ENCODE data around the gene SUMF2.
"Not testable (repeated sequence)": the region's sequence is repeated elsewhere in the genome, so short reads cannot be mapped to it uniquely, and the experiment has no call there.

Gene SUMF2

GRCh38 chr7:56063500-56063881 lies 595 bp upstream of the SUMF2 start:
- no peak for DNase-seq

- DNase-seq, result not testable (repeated sequence)
Observed at GRCh38 chr7:56066376-56066775, 2.3 kb downstream of the SUMF2 start.

DNA sequence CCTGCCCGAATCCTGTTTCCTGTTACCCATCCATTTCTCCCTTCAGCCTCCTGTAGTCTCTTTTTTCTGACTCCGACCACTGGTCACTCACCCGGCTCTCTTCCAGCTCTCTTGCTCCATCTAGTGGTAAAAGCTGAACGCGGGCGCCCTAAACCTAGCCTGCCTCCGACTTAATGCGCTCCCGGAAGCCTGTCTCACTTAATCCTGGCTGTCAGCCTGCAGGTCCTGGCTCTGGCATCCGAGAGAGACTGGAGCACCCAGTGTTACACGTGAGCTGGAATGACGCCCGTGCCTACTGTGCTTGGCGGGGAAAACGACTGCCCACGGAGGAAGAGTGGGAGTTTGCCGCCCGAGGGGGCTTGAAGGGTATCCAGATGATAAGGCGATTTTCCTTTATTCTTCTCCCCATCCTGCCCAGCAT lies 10.3 kb downstream of the SUMF2 start:
- DNase-seq, result peak; percentile 52

- DNase-seq, result no peak
Observed at GRCh38 chr7:56077681-56078080, 13.6 kb downstream of the SUMF2 start.

DNA sequence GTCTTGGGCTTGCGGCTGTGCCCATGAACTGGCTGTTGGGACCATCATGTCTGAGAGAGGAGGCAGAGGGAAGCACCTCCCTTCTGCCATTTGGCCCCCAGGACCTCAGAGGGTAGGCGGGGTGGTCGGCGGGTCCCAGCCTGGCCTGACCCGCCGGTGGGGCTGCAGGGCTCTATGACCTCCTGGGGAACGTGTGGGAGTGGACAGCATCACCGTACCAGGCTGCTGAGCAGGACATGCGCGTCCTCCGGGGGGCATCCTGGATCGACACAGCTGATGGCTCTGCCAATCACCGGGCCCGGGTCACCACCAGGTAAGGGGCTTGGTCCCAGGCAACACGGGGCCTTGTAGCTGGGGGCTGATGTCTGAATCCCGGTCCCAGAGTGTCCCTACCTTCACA lies 14.1 kb downstream of the SUMF2 start:
- no peak for DNase-seq

DNA sequence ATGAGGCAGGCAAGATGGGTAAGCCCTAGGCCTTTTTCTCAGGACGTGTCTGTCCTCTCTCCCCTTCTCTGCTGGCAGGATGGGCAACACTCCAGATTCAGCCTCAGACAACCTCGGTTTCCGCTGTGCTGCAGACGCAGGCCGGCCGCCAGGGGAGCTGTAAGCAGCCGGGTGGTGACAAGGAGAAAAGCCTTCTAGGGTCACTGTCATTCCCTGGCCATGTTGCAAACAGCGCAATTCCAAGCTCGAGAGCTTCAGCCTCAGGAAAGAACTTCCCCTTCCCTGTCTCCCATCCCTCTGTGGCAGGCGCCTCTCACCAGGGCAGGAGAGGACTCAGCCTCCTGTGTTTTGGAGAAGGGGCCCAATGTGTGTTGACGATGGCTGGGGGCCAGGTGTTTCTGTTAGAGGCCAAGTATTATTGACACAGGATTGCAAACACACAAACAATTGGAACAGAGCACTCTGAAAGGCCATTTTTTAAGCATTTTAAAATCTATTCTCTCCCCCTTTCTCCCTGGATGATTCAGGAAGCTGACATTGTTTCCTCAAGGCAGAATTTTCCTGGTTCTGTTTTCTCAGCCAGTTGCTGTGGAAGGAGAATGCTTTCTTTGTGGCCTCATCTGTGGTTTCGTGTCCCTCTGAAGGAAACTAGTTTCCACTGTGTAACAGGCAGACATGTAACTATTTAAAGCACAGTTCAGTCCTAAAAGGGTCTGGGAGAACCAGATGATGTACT lies 15.5 kb downstream of the SUMF2 start:
- peak; percentile 67 for DNase-seq

DNA sequence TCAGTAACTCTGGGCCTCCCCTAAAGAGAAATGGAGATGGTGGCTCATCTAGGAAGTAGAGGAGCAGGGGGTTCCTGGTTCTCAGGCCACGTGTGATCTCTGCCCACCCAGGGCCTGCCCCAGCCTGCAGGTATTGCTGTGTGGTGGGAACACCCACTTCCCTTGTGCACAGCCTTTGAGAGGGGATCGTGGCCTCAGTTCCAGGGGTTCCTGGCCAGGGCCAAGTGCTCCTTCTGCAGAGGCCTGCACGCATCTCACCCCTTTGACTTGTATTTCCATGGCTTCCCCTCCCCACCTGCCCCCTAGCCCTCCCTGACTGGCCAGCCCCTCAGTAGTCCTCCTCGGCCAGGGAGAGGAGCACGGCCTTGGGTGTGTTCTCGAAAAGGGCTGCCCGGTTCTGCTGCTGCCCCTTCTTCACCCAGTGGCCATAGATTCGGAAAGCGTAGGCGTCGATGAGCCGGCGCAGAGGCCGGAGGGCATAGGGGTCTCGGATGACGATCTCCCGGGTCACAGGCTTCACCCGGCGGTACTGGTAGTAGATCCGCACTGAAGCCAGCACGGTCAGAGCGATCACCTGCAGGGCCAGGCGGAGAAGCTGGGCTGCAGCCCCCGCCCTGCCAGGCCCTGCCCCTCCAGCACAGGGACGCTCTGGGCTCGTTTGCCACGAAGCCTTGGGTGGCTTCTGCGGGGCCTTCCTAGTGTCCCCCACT lies 16.8 kb downstream of the SUMF2 start:
- not testable (repeated sequence) for DNase-seq

DNA sequence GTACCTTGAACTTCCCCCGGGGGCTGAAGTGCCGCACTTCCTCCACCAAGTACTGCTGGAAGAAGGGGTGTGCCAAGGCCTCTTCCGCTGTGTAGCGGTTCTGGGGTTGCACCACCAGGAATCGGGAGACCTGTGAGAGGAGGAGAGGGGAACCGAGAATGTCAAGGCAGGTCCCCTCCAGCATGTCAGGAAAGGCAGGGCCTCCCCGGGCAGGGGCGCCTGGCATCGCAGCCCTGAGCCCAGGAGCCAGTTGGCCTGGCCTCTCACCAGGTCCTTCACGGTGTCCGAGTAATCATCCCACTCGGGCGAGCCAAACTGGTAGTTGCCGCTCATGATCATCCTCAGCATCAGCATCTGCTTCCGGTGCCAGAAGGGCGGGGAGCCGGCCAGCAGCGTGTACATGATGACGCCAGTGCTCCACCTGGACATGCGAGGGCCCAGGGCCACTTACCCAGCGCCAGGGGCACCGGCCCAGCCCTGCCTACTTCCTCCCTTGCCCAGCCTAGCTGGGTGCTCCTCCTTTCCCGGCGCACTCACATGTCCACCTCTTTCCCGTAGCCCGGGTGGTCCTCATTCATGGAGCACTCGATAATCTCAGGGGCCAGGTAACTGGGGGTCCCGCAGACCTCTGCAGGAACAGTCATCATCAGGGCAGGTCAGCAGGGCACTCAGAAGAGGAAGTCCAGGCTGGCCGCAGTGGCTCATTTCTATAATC lies 17.7 kb downstream of the SUMF2 start:
- DNase-seq, result no peak

DNA sequence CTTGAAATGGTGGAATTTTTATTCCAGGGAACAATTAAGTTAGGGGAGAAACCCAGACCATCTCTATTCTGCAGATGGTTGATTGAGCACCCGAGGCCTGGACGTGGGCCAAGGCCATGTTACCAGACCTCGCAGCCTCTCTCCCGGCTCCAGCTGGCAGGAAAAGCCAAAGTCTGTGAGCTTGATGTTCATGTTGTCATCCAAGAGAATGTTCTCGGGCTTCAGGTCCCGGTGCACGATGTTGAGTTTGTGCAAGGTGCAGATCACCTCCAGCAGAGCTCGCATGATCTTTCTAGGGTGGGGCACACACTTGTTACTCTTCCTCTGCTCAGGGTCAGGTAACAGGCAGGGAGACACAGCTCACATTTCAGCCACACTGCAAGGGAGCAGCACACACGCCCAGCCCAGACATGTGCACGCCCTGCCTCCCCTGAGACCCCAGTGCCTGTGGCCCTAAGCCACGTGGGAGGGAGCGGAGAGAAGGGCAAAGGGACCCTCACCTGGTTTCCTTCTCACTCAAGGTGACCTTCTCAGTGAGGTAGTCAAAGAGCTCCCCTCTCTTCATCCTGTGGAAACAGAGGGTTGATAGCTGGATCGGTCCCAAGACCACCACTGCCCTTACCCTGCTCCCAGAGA lies 19.2 kb downstream of the SUMF2 start:
- DNase-seq, result peak; percentile 60

DNA sequence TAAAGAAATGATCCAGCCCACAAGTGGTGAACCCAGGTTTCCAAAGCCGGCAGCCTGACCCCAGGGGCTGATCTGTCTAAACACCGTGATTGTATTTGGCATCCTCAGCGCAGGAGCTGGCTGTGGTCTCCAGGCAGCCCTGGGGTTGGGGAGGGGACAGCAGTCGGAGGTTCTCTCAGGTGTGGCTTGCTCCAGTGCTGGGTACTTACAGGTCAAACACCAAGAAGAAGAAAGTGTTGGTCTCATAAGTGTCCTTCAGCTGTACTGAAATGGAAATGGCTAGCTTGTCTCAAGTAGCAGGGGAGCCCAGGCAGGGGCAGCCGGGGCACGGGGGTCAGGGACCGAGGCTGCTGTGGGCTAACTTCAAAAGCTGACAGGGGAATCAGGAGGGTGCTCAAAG lies 22.7 kb downstream of the SUMF2 start:
- DNase-seq, result no peak

DNA sequence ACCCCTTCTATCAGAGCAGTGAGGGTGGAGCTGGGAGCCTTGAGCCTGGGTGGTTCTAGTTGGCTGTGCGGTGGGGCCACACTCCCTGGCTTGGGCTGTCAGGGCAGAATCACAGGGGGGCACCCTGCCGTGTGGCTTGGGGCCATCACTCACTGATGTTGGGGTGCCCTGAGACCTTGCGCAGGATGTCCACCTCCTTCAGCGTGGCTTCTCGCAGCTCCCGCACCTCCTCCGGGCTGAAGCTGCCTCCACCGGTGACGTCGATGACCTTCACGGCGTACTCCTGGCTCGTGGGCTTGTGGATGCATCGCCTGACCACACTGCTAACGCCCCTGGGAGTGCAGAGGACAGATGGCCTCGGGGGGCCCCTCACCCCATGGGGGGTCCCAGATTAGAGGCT lies 23.4 kb downstream of the SUMF2 start:
- DNase-seq, result no peak

DNA sequence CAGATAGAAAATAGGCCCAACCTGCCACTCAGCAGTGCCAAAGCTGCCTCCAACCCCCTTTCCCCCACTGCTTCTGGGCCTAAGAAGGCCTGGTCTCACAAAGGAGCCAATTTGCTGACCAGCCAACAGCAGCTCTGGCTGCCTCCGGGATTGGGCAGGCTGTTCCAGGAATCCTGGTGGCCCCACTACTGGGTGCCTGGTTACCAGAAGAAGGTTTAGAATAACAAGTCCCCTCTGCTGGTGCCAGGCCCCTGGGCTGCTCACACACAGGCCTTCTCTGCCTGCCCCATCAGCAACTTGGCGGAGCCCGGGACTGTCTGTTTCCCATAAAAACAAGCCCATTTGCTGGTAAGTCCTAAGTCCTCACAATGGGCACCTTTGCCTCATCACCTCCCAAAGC lies 27.5 kb downstream of the SUMF2 start:
- DNase-seq, result no peak

- not testable (repeated sequence) for DNase-seq
Observed at GRCh38 chr7:56092388-56092787, 28.3 kb downstream of the SUMF2 start.

DNA sequence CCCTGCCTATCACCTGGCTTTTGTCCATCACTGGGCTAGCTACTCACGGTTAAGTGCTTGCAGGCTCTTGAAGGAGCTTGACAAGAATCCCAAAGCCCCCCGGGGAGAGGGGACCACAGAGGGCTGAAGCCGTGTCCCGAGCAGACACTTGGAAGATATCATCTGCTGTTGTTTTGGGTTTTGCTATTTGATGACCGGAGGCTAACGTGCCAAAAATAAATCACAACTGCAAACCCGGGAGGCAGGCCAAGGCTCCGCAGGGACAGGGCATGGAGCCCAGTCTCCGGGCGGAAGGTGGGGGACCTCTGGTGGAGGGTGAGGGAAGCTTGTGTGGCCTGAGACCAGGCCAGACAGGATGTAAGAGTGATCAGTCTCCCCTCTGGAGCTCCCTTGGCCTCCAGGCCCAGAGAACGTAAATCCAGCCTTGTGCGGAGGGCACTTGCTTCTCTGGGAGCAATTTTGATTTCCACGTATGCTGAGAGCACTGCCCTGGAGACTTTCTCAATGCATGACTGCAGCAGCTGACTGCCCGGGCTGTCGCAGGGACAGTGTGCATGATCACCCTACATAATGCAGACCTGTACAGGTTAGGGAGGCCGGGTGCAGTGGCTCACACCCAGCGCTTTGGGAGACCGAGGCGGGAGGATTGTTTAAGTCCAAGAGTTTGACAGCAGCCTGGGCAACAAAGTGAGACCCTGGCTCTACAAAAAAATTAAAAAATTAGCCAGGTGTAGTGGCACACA lies 28.9 kb downstream of the SUMF2 start, which contains the start of gene PHKG1:
PHKG1 (minus strand) TSS at position 164 of the 743 bp plus-strand sequence. CDS start 4,011 bp downstream, outside the sequence.
- DNase-seq, result peak; percentile 77

GRCh38 chr7:56097700-56098099 lies 33.6 kb downstream of the SUMF2 start:
- no peak for DNase-seq

DNA sequence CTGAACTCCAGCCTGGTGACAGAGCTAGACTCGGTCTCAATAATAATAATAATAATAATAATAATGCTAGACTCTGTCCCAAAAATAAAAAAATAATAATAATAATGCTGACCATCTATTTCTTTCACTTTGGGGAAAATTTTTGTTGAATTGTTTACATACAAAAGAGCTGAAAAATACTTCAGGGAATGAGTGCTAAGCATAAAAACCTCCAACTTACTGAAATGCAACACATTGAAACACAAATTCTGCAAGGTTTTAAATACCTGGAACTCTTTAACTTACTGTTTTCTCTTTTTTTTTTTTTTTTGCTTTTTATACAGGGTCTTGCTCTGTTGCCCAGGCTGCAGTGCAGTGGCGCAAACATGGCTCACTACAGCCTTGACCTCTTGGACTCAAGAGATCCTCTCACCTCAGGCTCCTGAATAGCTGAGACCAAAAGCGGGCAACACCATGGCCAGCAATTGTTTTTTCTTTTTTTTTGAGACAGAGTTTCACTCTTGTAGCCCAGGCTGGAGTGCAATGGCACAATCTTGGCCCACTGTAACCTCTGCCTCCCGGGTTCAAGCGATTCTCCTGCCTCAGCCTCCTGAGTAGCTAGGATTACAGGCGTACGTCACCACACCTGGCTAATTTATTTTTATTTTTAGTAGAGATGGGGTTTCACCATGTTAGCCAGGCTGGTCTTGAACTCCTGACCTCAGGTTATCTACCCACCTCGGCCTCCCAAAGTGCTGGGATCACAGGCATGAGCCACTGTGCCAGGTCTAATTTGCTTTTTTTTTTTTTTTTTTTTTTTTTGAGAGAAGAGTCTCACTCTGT lies 34.3 kb downstream of the SUMF2 start:
- DNase-seq, result not testable (repeated sequence)

GRCh38 chr7:56099653-56100052 lies 35.6 kb downstream of the SUMF2 start:
- no peak for DNase-seq

GRCh38 chr7:56104138-56104537 lies 40.1 kb downstream of the SUMF2 start:
- not testable (repeated sequence) for DNase-seq

- no peak for DNase-seq
Observed at GRCh38 chr7:56105508-56105907, 41.4 kb downstream of the SUMF2 start.

- peak; percentile 97 for DNase-seq
Observed at GRCh38 chr7:56106108-56107073, 42.3 kb downstream of the SUMF2 start, which contains the start of gene CHCHD2. Gene CHCHD2, minus strand, starts transcription at chr7:56106476. Its CDS starts 63 bp downstream, at chr7:56106413.

All from DMS79 treated with DMSO at 0.1 percent for 48 hours (cell line).